Esophagus squamous epithelium (tissue), 4 donors: ENCODE measurements around the gene MYOCD.

Experiments used
- CTCF ChIP-seq, 6 experiments: fragments of 450-650 bp in 4 of 6; fragments of 200-600 bp in 2 of 6; sonication (generic) in 2 of 6; IDR thresholded peaks; one replicate each; pipeline ENCODE4 v1.5.1; 2016 to 2019; ENCODE audit warnings: antibody characterized with exemption in 6 of 6, mild to moderate bottlenecking in 4 of 6, moderate library complexity in 4 of 6
- POLR2A ChIP-seq, 4 donors: fragments of 450-650 bp; IDR thresholded peaks; one replicate each; pipeline ENCODE4 v1.6.1; 2017; ENCODE audit warnings: antibody characterized with exemption in 4 of 4, mild to moderate bottlenecking in 4 of 4, moderate library complexity in 3 of 4

GRCh38 chr17:12686486-12686885 lies 20.8 kb downstream of the MYOCD start:
- no peak for TF ChIP-seq POLR2A (IDR thresholded peaks at IDR 0.05)
- no peak for TF ChIP-seq CTCF (IDR thresholded peaks at IDR 0.05)
